HG02763 (cell line): ENCODE data around the gene DAB2IP.
"Not testable (repeated sequence)": the region's sequence is repeated elsewhere in the genome, so short reads cannot be mapped to it uniquely, and the experiment has no call there.

Experiments used
- ATAC-seq: cut with Tn5 transposase; IDR thresholded peaks from one replicate; pipeline ENCODE4 v1.9.1; 2021; ENCODE audit warnings: mild to moderate bottlenecking, moderate library complexity; ENCODE audit not compliant: unreplicated experiment

DAB2IP gene

GRCh38 chr9:121643473-121643872, 8.0 kb upstream of the DAB2IP start:
- ATAC-seq = no peak

GRCh38 chr9:121644040-121644439, 7.4 kb upstream of the DAB2IP start:
- ATAC-seq = not testable (repeated sequence)

GRCh38 chr9:121645003-121645402, 6.4 kb upstream of the DAB2IP start:
- ATAC-seq = no peak

- ATAC-seq = no peak
These were observed 5.3 kb upstream of the DAB2IP start for GRCh38 chr9:121645853-121646807.

GRCh38 chr9:121646992-121647391, 4.4 kb upstream of the DAB2IP start:
- ATAC-seq = no peak

- ATAC-seq = no peak
These were observed 3.3 kb upstream of the DAB2IP start for GRCh38 chr9:121648172-121648571.

GRCh38 chr9:121648799-121649198, 2.6 kb upstream of the DAB2IP start:
- no peak for ATAC-seq

GRCh38 chr9:121649476-121650216, 1.8 kb upstream of the DAB2IP start:
- ATAC-seq = no peak

GRCh38 chr9:121650217-121651007, 1.0 kb upstream of the DAB2IP start:
- ATAC-seq = no peak

GRCh38 chr9:121651008-121651294, 483 bp upstream of the DAB2IP start:
- no peak for ATAC-seq

GRCh38 chr9:121652021-121652837, 795 bp downstream of the DAB2IP start:
- ATAC-seq = no peak

GRCh38 chr9:121652838-121653231, 1.4 kb downstream of the DAB2IP start:
- no peak for ATAC-seq

- ATAC-seq = no peak
These were observed 3.2 kb downstream of the DAB2IP start for GRCh38 chr9:121654499-121655140.

- ATAC-seq = no peak
These were observed 3.9 kb downstream of the DAB2IP start for GRCh38 chr9:121655231-121655755.

GRCh38 chr9:121656941-121657470, 5.6 kb downstream of the DAB2IP start:
- no peak for ATAC-seq

- ATAC-seq = no peak
These were observed 6.7 kb downstream of the DAB2IP start for GRCh38 chr9:121658166-121658565.

- no peak for ATAC-seq
These were observed 7.2 kb downstream of the DAB2IP start for GRCh38 chr9:121658591-121658990.

GRCh38 chr9:121660367-121660766, 8.9 kb downstream of the DAB2IP start:
- ATAC-seq = no peak

GRCh38 chr9:121660876-121661275, 9.4 kb downstream of the DAB2IP start:
- no peak for ATAC-seq

- no peak for ATAC-seq
These were observed 9.9 kb downstream of the DAB2IP start for GRCh38 chr9:121661328-121661727.
